Subcutaneous abdominal adipose tissue (tissue), 5 donors: ENCODE measurements around the gene FH.
A peak's percentile ranks its signal among the peaks of the same experiment; 100 is the strongest.

Experiments used
- H3K27ac ChIP-seq: one replicate; pipeline ENCODE4 v1.7.0; 2013; ENCODE audit warnings: low read depth, mild to moderate bottlenecking, inconsistent platforms, low read length, moderate library complexity
- H3K27me3 ChIP-seq, 5 donors: one replicate each; pipeline ENCODE4 v1.7.0; 2013; ENCODE audit warnings: low read length in 5 of 5, inconsistent platforms in 1 of 5; ENCODE audit not compliant: control insufficient read depth in 5 of 5, insufficient read depth in 4 of 5
- H3K36me3 ChIP-seq, 5 donors: one replicate each; pipeline ENCODE4 v1.7.0; 2013; ENCODE audit warnings: low read length in 5 of 5; ENCODE audit not compliant: control insufficient read depth in 5 of 5, insufficient read depth in 5 of 5
- H3K4me1 ChIP-seq, 5 donors: one replicate each; pipeline ENCODE4 v1.7.0; 2013; ENCODE audit warnings: low read length in 5 of 5, mild to moderate bottlenecking in 3 of 5, moderate library complexity in 1 of 5; ENCODE audit not compliant: control insufficient read depth in 5 of 5, insufficient read depth in 5 of 5
- H3K4me3 ChIP-seq, 5 donors: one replicate each; pipeline ENCODE4 v1.7.0; 2013; ENCODE audit warnings: low read length in 5 of 5, low read depth in 1 of 5
- H3K9ac ChIP-seq, 5 donors: one replicate each; pipeline ENCODE4 v1.7.0; 2013; ENCODE audit warnings: low read length in 5 of 5, mild to moderate bottlenecking in 4 of 5, moderate library complexity in 3 of 5
- H3K9me3 ChIP-seq, 5 donors: one replicate each; pipeline ENCODE4 v1.7.0; 2013; ENCODE audit warnings: low read length in 5 of 5; ENCODE audit not compliant: control insufficient read depth in 5 of 5
- donor health status: healthy.
- donor health status: healthy.
- donor health status: healthy.
- donor health status: healthy.
- donor health status: healthy.

Gene FH

DNA sequence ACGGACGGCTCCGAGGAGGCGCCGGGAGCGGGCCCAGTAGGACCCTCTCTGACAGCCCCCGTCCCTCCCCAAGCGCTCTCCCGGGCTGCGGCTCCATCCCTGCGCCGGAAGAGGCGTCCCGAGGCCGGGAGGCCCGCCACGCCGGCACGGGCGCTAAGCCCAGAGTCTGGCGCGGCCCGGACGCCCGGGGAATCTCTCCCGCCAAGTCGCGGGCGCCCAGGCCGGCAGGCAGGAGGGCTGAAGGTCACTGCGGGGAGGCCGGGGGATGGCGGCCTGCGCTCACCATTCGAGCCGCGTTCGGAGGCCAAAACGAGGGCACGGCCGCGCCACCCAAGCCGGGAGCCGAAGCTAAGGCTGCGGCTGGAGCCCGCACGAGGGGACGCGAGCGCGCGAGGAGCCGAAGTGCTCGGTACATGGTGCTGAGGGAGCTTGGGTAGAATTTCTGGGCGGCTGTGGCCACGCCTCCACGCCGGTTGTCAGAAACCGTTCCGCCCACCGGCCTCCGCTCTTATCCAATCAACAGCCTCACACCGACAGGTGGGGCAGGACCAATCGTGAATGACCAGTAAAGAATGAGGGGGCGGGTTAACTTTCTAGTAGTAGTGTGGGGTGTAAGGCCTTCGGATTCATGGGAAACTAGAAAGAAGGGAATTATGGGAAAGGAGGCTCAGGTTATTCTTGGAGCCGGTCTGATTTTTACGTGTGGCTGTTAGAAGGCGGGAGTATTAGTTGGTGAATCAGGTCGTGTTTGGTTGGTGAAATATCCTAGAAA is at the start of gene FH:
TSS of gene FH (minus strand) at position 448 of the 772 bp plus-strand sequence. CDS start at position 415, 33 bp downstream.
- H3K4me3 ChIP-seq: peak within 1 kb of the TSS; percentile 78 to 91 (median 82)
- peaks cover 0 to 3% (median 0%) of the 10 kb centered on the region in 5 donors for H3K27me3 ChIP-seq
- no peaks in the 10 kb centered on the region for H3K9me3 ChIP-seq
- H3K4me1 ChIP-seq: peaks cover 2 to 19% (median 15%) of the 10 kb centered on the region in 5 donors
- H3K9ac ChIP-seq: peak within 1 kb of the TSS; percentile 80 to 94 (median 91)
- H3K27ac ChIP-seq: peak within 1 kb of the TSS; percentile 71
- peaks cover 0 to 4% (median 4%) of the 10 kb centered on the region in 5 donors for H3K36me3 ChIP-seq

DNA sequence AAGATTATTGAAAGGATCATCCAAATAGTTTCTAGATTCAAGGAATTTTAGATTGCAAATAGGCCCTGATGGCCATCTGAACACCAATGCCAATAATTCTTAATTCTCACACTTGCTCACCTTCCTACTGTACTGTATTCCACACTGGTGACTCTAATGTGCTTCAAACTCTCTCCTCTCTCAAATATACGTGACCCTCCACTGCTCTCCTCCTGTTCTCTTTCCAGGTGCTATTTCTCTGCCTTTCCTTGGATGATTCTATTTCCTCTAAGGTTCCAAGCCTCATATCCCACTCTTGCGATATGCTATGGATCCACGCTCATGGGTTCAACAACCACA is 41.3 kb upstream of the FH start:
- no peaks in the 10 kb centered on the region for H3K36me3 ChIP-seq
- no peaks in the 10 kb centered on the region for H3K27me3 ChIP-seq
- H3K4me3 ChIP-seq: no peak overlapping the region
- no peaks in the 10 kb centered on the region for H3K9me3 ChIP-seq
- no peak overlapping the region for H3K9ac ChIP-seq
- no peaks in the 10 kb centered on the region for H3K4me1 ChIP-seq
- H3K27ac ChIP-seq: no peak overlapping the region

DNA sequence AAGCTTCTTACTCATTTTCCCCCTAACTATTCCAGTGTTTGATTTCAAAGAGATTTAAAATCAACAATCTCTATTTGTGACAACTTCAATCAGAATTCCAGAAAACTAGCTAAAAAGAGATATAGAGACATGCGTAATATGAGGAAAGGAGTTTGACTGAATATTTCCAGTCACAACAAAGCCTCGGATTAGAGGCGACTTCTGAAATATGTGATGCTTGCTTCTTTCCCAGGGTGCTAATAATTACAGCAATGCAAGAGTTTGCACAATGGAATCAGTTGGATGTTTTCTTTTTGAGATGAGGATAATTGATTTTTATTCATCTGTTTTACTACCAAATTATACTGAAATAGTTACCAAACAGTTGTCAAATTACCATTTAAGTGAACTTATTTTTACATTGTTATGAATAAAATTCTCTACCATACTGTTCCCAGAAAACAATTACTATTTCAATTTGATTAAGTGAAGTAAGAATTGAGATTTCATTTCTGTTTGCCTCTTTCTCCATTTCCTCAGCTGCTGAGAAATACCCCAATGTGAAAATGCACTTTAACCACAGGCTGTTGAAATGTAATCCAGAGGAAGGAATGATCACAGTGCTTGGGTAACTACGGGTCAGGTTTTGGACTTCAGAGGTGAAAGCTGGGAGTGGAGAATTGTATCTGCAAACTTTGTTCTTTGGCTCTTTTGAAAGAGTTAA is 40.7 kb upstream of the FH start:
- no peaks in the 10 kb centered on the region for H3K4me1 ChIP-seq
- no peak overlapping the region for H3K9ac ChIP-seq
- H3K27me3 ChIP-seq: no peaks in the 10 kb centered on the region
- H3K36me3 ChIP-seq: no peaks in the 10 kb centered on the region
- no peak overlapping the region for H3K4me3 ChIP-seq
- no peak overlapping the region for H3K27ac ChIP-seq
- no peaks in the 10 kb centered on the region for H3K9me3 ChIP-seq

DNA sequence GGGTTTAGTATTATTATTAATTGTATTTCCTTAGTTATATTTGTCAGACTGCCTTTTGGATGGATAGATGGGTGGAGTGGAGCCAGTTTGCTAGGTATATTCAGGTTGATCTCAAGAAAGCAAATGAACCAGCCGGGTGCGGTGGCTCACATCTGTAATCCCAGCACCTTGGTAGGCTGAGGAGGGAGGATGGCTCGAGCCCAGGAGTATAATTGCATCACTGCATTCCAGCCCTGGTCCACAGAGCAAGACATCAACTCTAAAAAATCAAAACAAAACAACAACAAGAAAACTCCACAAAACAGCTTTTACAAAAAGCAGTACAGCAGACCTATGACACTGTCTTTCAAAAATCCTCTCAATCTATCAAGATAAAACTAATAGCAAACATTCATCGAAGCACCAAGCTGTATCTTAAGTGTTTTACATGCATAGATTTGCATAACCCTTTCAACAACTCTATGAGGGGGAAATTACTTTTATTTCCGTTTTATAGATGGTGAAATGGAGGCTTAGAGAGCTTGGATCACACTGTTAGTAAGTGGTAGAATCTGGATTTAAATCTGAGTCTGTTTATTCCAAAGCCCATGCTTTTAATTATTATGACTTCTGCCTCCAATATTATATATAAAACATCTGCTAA is 38.1 kb upstream of the FH start:
- H3K27me3 ChIP-seq: no peaks in the 10 kb centered on the region
- H3K36me3 ChIP-seq: no peaks in the 10 kb centered on the region
- H3K27ac ChIP-seq: no peak overlapping the region
- H3K4me1 ChIP-seq: no peaks in the 10 kb centered on the region
- H3K9ac ChIP-seq: no peak overlapping the region
- H3K9me3 ChIP-seq: no peaks in the 10 kb centered on the region
- no peak overlapping the region for H3K4me3 ChIP-seq

DNA sequence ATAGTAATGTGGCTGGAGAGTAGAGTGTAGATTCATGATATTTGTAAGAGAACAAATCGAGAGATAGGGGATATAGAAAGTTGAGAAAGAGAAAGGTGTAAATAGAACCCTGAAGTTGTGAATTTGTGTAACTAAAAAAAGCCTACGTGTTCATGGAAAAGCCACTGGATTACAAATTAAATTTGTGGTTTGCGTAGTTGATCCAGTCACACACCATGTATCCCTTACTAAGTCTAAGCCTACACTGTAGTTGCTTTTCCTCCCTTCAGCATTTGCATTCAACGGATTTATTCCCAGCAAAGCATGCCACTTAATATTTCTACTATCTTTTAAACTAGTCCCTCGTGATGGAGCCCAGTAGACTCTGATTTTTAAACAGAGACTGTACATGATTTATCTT is 37.5 kb upstream of the FH start:
- Histone ChIP-seq H3K9me3 (no peaks in the 10 kb centered on the region), H3K4me3 (no peak overlapping the region), H3K9ac (no peak overlapping the region), H3K27me3 (no peaks in the 10 kb centered on the region), H3K4me1 (peaks cover 0 to 2% (median 0%) of the 10 kb centered on the region in 5 donors), H3K36me3 (no peaks in the 10 kb centered on the region), H3K27ac (no peak overlapping the region)

DNA sequence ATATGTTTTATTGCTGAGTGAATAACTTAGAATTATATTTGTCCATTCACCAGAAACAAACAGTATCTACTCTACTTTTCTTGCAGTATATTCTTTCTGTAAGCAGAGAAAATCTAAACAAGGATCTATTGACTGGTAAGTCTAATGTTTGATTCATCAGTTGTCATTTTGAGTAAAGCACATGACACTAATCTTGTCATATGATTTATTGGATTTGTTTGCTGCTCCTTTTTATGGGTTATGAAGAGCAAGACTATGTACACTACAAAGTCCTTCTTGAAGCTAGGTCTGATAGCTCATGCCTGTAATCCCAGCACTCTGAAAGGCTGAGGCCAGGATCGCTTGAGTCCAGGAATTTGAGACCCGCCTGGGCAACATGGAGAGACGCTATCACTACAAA is 36.0 kb upstream of the FH start:
- Histone ChIP-seq H3K36me3 (no peaks in the 10 kb centered on the region), H3K27me3 (no peaks in the 10 kb centered on the region), H3K9ac (no peak overlapping the region), H3K9me3 (no peaks in the 10 kb centered on the region), H3K4me1 (peaks cover 0 to 2% (median 0%) of the 10 kb centered on the region in 5 donors), H3K4me3 (no peak overlapping the region), H3K27ac (no peak overlapping the region)

DNA sequence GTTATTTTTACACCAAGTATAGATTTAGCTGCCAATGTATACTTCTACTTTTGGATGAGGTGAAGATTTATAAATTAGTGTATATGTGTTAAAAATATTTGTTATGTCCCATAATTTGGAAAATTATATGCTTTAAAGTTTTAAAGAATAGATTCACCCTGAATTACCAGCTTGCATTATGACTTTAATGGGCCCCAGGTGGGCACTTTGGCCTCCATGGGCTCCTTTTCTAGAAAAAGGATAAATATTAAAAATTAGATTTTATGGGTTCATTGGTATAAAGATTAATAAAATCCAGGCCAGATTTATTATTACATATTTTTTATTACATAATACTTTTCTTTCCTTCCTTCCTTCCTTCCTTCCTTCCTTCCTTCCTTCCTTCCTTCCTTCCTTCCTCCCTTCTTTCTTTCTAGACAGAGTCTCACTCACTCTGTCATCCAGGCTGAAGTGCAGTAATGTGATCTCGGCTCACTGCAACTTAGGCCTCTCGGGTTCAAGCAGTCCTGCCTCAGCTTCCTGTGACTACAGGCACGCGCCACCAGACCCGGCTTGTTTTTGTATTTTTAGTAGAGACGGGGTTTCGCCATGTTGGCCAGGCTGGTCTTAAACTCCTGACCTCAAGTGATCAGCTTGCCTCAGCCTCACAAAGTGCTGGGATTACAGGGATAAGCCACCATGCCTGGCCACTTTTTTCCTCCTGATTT is 34.5 kb upstream of the FH start:
- Histone ChIP-seq H3K36me3 (no peaks in the 10 kb centered on the region), H3K27ac (no peak overlapping the region)

DNA sequence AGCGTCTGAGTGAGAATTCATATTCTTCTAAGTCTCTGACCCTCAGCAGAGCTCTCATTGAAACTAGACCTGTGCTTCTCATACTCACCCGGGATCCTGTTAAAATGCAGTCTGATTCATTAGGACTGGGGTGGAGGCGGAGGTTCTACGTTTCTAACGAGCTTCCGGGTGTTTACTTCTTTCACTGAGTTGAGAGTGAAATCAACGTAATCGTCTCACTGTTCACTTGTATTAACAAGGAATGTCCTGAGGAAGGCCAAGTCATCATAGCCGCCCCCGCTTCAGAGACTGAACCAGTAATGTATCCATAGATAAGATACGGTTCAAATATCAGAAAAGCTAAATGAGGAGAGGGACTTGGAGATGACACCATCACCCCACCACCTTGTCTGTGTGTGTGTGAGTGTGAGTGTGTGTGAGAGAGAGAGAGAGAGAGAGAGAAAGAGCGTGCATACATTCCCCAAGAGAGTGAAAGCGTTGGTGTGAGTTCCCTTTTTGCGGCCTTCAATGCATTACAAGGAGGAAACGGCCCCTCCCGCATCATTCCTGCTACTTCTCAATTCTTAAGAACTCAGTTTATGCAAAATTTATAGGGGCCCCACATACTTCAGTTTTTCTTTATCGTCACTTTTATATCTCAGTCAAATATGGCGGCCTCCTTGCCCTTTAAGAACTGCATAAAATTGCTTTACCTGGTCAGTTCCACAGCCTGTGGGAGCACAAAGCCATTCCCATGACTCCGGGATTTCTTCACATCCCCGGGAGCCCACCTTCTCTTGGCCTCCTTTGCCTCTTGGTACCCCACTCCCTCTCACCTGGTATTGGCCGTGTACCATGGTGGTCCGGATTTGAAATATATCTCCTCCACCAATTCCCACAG is 32.4 kb upstream of the FH start:
- H3K4me3 ChIP-seq: peak overlapping the region in 4 of 5 donors; percentile 2 to 52 (median 26)
- no peaks in the 10 kb centered on the region for H3K9me3 ChIP-seq
- no peak overlapping the region for H3K27ac ChIP-seq
- no peaks in the 10 kb centered on the region for H3K27me3 ChIP-seq
- peaks cover 0 to 2% (median 0%) of the 10 kb centered on the region in 5 donors for H3K4me1 ChIP-seq
- no peaks in the 10 kb centered on the region for H3K36me3 ChIP-seq
- no peak overlapping the region for H3K9ac ChIP-seq

More for the DNA sequence above, 34.5 kb upstream of the FH start:
- H3K4me1 ChIP-seq: peaks cover 0 to 2% (median 0%) of the 10 kb centered on the region in 5 donors
- no peaks in the 10 kb centered on the region for H3K9me3 ChIP-seq
- no peak overlapping the region for H3K4me3 ChIP-seq
- H3K9ac ChIP-seq: no peak overlapping the region
- no peaks in the 10 kb centered on the region for H3K27me3 ChIP-seq

DNA sequence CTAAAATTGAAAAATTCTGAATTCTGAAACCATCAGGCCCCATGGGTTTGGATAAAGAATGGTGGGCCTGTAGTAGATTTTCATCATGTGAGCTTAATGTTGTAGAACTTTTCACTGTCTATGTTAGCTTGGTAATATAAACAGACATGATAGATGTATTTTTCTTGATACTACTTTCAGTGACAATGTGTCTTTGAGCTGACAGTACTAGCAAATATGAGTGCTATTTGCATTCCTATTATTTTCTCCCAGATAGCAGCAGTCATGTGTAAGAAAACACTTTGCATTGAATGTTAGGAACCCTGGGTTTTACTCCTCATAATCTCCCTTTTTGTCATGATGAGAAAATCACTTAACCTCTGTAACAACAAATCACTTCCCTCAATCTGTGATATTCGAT is 30.8 kb upstream of the FH start:
- Histone ChIP-seq H3K4me3 (no peak overlapping the region), H3K27ac (no peak overlapping the region), H3K27me3 (peaks cover 0 to 3% (median 0%) of the 10 kb centered on the region in 5 donors), H3K9me3 (no peaks in the 10 kb centered on the region), H3K36me3 (no peaks in the 10 kb centered on the region), H3K9ac (no peak overlapping the region), H3K4me1 (peaks cover 0 to 2% (median 0%) of the 10 kb centered on the region in 5 donors)
